HAP-1 (cell line): Measurements from ENCODE around the gene STON2.

Source experiments
- DNase-seq, 2 experiments: peaks; one replicate each; pipeline ENCODE4 v3.0.0-alpha.2; 2016 to 2020; ENCODE audit warnings: low spot score in 2 of 2
- H3K27me3 ChIP-seq: fragments of 250-450 bp; sonication (Bioruptor Pico); 2 replicates; pipeline ENCODE4 v1.5.1; 2020; ENCODE audit warnings: low read depth, mild to moderate bottlenecking, moderate library complexity
- H3K36me3 ChIP-seq: fragments of 250-450 bp; sonication (Bioruptor Pico); replicated peaks from 2 replicates; pipeline ENCODE4 v1.5.1; 2020; ENCODE audit warnings: mild to moderate bottlenecking
- H3K4me1 ChIP-seq: fragments of 250-450 bp; sonication (Bioruptor Pico); 2 replicates; pipeline ENCODE4 v1.5.1; 2020; ENCODE audit warnings: mild to moderate bottlenecking
- H3K4me3 ChIP-seq: fragments of 250-450 bp; sonication (Bioruptor Pico); 2 replicates; pipeline ENCODE4 v1.5.1; 2020; ENCODE audit warnings: mild to moderate bottlenecking, moderate library complexity
- H3K9me3 ChIP-seq: fragments of 250-450 bp; sonication (Bioruptor Pico); 2 replicates; pipeline ENCODE4 v1.5.1; 2020; ENCODE audit warnings: mild to moderate bottlenecking, moderate library complexity
- in situ Hi-C: fragments of 300-500 bp; cut with MboI; formaldehyde crosslinking; loops from 3 replicates; pipeline ENCODE4 v1.14.3; 2020; ENCODE audit warnings: low sequenced_read_pairs, inconsistent platforms, mixed read lengths

The STON2 gene

DNA sequence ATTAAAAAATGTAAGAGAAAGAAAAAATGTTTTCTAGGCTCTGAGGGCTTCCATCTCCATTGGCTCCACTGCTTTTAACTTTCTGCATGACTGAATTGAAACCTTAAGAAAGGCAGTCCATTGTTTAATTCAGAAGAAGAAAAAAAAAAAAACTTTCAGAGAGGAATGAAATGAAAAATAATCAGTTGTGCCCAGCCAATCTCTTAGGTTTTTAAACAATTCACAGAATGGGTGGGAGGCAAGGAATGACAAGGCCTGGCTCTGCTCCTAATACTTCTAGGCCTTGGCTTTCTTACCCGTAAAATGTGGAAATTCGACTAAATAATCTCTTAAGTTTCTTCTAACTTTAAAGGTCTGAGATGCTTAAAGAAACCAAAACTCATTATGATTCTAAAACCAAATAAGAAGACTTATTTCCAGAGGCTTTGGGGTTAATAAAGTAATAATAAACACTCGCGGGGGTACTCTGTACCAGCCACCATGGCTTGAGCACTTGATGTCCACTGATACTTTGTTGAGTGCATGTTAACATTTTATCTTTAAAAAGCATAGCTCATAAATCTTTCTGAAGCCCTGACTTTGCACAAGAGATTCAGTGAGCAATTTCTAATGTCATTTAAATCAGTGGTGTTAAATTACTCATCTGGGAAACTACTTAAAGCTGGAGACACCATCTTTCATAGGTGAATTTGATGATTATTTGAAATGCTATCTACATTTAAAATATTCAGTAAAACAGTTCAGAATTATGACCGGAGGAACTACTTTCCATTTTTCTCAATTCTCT is 49.6 kb downstream of the STON2 start:
- in situ Hi-C loops = no loop called here
- Histone ChIP-seq H3K27me3 (no peaks in the 10 kb centered on the region), H3K4me1 (no peaks in the 10 kb centered on the region; the same call in none of the 2 replicates), H3K9me3 (no peaks in the 10 kb centered on the region), H3K36me3 (no peaks in the 10 kb centered on the region), H3K4me3 (no peak overlapping the region)
- DNase-seq = no peak

DNA sequence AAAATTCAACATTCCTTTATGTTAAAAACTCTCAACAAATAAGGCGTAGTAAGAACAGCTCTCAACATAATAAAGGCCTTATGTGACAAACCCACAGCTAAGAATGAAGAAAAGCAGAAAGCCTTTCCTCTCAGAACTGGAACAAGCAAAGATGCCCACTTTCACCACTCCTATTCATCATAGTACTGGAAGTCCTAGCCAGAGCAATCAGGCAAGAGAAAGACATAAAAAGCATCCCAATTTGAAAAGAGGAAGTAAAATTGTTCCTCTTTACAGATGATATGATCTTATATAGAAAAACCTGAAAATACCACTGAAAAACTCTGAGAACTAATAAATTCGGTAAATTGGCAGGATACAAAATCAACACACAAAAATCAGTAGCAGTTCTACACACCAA is 52.1 kb downstream of the STON2 start:
- Histone ChIP-seq H3K9me3 (no peaks in the 10 kb centered on the region), H3K27me3 (no peaks in the 10 kb centered on the region), H3K4me1 (no peaks in the 10 kb centered on the region; the same call in none of the 2 replicates), H3K4me3 (no peak overlapping the region), H3K36me3 (no peaks in the 10 kb centered on the region)
- no peak for DNase-seq
- in situ Hi-C loops = no loop called here

DNA sequence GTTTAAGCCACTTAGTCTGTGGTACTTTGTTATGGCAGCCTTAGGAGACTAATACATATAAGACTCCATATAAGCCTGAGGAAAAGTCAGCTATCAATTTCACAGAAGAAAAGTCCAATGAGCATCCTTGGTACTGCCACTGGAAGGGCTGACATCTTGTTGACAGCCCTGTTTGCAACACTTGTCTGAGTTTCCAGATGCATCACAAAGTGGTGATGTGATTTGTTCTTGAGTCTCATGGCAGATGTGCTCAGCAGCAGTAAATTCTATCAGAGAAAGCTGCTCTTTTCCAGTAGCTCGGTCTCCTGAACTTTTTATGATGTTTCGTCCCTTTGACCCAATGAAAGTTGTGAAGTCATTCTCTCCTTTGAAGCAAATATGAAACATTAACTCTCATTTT is 54.3 kb downstream of the STON2 start:
- no peak overlapping the region for H3K4me3 ChIP-seq
- no peaks in the 10 kb centered on the region for H3K27me3 ChIP-seq
- DNase-seq = no peak
- H3K9me3 ChIP-seq = no peaks in the 10 kb centered on the region
- in situ Hi-C loops = no loop called here
- no peaks in the 10 kb centered on the region for H3K36me3 ChIP-seq
- H3K4me1 ChIP-seq = no peaks in the 10 kb centered on the region; the same call in none of the 2 replicates

DNA sequence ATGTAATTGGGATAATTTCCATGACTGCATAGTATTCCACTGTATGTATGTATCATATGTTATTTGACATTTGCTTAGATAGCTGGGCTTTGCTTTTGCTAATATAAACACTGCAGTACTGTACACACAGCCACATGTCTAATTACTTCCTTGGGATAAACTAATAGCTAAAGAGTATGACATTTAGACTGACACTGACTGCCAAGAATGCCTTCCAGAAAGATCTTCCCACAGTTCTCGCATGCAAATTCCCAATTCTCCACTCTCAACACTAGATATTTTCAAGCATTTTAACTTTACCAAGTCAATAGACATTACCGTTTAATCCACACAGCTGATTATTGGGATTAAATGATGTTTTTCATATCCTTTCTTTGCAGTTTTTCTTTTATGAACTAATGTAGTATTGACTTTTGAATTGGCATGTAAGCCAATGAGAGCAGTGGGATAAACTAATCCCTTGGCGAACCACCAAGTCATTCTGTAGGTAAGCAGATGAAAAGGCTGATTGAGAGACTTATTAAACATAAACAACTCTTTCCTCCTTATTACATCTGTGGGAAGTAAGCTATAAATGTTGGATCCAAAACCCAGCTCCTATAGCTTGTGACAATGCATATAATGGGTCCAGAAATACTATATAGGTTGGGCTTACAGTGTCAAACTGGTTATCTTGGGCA is 55.5 kb downstream of the STON2 start:
- Histone ChIP-seq H3K36me3 (no peaks in the 10 kb centered on the region), H3K27me3 (no peaks in the 10 kb centered on the region), H3K9me3 (no peaks in the 10 kb centered on the region), H3K4me3 (no peak overlapping the region), H3K4me1 (no peaks in the 10 kb centered on the region; the same call in 1 of the 2 replicates)
- DNase-seq = no peak
- in situ Hi-C loops = no loop called here

DNA sequence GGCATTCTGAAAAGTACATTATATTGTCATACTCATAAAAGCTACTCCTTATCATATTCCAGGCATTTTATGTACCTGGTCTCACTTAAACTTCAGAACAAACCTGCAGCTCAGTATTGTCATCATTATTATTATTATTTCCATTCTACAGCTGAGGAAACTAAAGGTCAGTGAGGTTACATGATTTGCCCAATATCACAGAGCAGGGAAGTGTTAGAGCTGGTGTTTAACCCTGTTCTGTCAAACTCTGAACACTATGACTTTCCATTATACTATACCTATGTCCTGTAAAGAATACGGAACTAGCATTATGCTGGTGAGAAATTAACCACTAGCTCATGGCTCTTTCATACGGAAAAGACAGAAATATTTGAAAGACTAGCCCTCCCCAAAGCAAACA is 56.4 kb downstream of the STON2 start:
- Histone ChIP-seq H3K4me3 (no peak overlapping the region), H3K27me3 (no peaks in the 10 kb centered on the region), H3K4me1 (no peaks in the 10 kb centered on the region; the same call in 1 of the 2 replicates), H3K36me3 (no peaks in the 10 kb centered on the region), H3K9me3 (no peaks in the 10 kb centered on the region)
- in situ Hi-C loops = no loop called here
- DNase-seq = no peak

DNA sequence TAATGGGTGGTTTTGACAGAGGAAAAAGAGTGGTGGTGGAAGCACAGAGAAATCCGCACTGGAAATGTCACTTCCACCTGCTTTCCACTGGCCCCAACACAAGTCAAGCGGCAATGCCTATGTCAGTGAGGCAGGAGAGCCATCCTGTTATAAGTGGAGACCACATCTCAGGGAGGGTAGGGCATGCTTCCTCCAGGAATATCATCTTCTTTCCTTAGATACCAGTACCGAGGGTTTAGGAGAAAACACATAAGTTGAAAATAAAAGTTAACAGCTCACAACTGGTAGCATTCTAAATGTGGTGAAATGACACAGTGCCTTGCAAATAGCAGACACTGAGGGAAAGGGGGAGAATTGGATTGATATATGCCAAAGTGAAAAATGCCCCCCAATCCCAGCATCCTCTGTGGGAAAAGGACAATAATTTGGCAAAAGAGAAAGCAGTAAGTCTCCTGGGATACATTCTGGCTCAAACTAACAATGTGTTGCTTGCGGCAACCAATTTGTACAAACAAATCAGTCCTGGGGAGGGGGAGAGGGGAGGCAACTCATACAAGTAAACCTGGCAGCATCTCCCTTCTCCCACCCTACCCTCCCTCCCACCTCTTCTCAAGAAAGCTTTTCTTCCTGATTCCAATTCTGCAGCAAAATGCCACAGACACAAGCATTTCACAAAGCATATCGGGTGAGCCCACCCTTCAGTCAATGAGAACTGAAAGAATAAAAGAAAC is 57.1 kb downstream of the STON2 start:
- DNase-seq = no peak
- H3K27me3 ChIP-seq = no peaks in the 10 kb centered on the region
- in situ Hi-C loops = no loop called here
- H3K36me3 ChIP-seq = no peaks in the 10 kb centered on the region
- H3K9me3 ChIP-seq = no peaks in the 10 kb centered on the region
- no peak overlapping the region for H3K4me3 ChIP-seq
- H3K4me1 ChIP-seq = no peaks in the 10 kb centered on the region; the same call in 1 of the 2 replicates

DNA sequence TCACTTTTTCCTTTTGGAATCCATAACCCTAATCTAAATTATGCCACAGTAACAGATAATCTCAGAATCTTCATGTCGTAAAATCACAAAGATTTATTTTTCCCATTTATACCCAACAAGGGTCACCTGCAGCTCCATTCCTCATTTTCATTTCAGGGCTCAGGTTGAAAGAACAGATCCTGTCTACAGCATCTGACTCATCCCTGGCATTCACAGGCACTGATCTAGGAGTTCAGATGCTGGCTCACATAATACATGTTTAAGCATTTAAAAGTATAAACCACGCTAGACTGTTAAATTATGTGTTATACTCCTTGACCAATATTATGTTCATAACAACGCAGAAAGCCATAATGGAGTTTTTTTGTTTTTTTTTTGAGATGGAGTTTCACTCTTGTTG is 58.3 kb downstream of the STON2 start:
- H3K36me3 ChIP-seq = no peaks in the 10 kb centered on the region
- no peaks in the 10 kb centered on the region for H3K9me3 ChIP-seq
- H3K27me3 ChIP-seq = no peaks in the 10 kb centered on the region
- in situ Hi-C loops = no loop called here
- H3K4me1 ChIP-seq = no peaks in the 10 kb centered on the region
- H3K4me3 ChIP-seq = no peak overlapping the region
- DNase-seq = no peak

DNA sequence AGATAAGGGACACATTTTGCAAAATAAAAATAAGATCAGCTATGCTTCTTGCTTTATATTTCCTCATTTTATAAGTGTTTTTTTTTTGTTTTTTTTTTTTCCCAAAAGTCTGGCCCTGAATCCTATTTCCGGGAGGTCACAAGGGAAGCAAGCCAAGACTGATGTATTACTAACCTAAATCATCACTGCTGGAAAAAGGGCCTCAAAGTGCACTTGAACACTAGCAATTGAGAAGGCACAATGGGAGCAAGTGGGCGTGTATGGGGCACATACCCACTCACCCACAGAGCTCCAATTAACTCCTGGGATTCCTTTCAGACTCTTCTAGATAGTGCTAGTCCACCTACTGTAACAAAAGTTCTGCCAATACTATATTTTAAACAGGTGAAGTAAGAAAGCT is 58.8 kb downstream of the STON2 start:
- no peak for DNase-seq
- in situ Hi-C loops = no loop called here

DNA sequence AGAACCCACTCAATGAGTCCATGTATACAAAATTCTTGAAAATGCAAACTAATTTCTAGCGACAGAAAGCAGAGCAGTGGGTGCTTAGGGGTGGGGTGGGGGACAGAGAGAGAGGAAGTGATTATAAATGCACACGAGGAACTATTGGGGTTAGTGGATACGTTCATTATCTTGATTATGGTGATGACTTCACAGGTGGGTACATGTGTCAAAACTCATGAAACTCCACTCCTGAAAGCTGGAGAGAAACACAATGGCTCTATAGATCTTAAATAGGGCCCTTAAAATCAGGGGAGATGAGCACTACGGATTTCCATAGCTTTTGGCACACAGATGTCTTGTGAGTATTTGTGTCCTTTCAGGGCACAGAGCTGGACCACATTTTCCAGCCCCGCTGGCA is 59.9 kb downstream of the STON2 start:
- no peak overlapping the region for H3K4me3 ChIP-seq
- H3K4me1 ChIP-seq = no peaks in the 10 kb centered on the region
- no peak for DNase-seq
- in situ Hi-C loops = no loop called here
- H3K9me3 ChIP-seq = no peaks in the 10 kb centered on the region
- H3K27me3 ChIP-seq = no peaks in the 10 kb centered on the region
- no peaks in the 10 kb centered on the region for H3K36me3 ChIP-seq

More for the DNA sequence above, 58.8 kb downstream of the STON2 start:
- Histone ChIP-seq H3K27me3 (no peaks in the 10 kb centered on the region), H3K9me3 (no peaks in the 10 kb centered on the region), H3K4me1 (no peaks in the 10 kb centered on the region), H3K36me3 (no peaks in the 10 kb centered on the region), H3K4me3 (no peak overlapping the region)

DNA sequence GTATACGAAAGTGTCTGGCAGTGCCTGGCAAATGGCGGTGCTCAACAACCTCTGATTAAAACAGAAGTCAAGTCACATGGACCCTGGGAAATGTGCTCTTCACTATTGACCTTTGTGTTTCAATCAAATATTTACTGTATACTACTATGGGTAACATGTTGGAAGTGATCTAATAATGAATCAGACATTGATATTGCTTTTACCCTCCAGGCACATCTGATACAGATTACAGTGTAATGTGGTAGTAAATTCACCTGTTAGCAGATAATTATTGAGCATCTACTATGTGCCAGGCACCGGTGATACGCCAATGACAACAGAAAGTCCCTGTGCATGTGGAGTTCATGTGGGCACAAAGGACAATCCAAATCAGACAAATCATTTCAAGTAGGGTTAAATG is 63.1 kb downstream of the STON2 start:
- 0 out of 2 replicates have a peak, but pooled peaks cover 3% of the 10 kb centered on the region for H3K36me3 ChIP-seq
- in situ Hi-C loops = no loop called here
- peaks cover 5% of the 10 kb centered on the region for H3K4me1 ChIP-seq
- DNase-seq = no peak
- no peaks in the 10 kb centered on the region for H3K27me3 ChIP-seq
- H3K9me3 ChIP-seq = no peaks in the 10 kb centered on the region
- H3K4me3 ChIP-seq = no peak overlapping the region

DNA sequence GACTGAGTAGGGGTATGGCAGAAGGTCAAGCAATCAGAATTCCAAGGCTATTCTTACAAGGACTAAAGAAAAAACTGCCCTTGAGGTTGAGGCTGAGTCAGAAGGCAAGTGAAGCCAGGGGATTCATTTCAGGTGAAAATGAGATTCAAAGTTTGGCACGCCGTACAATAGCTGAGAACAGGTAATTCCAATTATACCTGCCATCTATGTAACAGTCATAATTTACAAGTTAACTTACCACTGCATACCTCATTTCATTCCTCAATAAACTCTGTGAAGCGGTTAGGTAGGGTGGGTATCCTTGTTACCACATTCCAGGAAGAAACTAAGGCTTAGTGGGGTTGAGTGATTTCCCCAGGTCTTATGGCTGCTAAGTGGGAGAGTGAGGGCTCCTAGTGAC is 64.1 kb downstream of the STON2 start:
- Histone ChIP-seq H3K4me3 (no peak overlapping the region), H3K27me3 (no peaks in the 10 kb centered on the region), H3K9me3 (no peaks in the 10 kb centered on the region), H3K36me3 (0 out of 2 replicates have a peak, but pooled peaks cover 3% of the 10 kb centered on the region), H3K4me1 (peaks cover 15% of the 10 kb centered on the region)
- DNase-seq = no peak
- in situ Hi-C loops = no loop called here

DNA sequence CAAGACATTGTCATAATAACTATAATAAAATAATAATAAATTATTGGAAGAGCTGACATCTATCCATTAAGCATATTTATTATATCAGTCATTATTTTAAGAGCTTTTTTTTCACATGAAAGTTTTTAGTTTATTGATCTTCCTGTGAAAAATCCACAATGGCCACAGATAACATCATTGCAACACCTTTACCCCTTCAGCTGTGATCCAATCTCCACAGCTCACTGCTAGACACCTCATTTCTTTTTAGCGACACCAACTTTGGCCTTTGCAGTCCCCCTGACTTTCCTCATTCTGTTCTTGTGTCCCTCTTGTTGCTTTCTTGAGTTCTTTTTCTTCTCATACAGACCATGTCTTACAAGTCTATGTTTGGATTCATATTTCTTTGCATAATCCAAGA is 67.4 kb downstream of the STON2 start:
- Histone ChIP-seq H3K4me3 (no peak overlapping the region), H3K36me3 (0 out of 2 replicates have a peak, but pooled peaks cover 3% of the 10 kb centered on the region), H3K9me3 (no peaks in the 10 kb centered on the region), H3K27me3 (no peaks in the 10 kb centered on the region), H3K4me1 (peaks cover 15% of the 10 kb centered on the region)
- DNase-seq = no peak
- in situ Hi-C loops = no loop called here

DNA sequence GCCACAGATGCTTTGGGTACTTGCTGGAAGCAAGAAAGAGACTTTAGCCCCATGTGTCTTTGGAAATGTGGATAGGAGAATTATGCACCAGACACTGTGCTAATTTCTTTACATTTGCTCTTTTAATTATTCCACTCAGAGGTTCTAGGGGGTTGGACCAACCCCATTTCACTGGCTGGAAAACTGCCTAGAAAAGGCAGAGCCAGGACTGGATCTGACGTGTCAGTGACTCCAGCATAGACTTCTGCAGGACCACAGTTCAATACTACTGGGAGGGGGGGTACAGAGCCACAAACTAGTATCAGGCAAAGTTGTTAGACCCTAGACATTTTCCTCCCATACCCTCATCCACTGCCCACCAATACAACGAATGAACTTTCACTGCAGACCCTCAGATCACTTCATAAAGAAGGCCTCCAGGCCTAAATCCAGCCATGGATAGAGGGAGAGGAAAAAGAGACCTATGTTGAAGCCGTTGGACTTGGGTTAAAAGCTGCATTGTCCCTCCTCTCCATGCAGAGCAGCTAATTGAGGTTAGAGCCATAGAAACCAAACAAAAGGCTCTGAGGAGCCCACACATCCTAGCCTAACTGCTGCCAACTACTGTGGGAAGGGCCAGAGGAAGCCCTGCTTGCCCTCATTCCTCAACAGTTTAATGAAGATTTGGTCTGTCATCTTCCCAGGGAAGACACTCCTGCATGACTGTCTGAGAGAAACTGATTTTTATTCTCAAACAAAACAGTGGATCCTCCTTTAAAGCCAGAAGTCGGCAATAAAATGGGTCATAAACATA is 68.7 kb downstream of the STON2 start:
- no peaks in the 10 kb centered on the region for H3K9me3 ChIP-seq
- H3K4me1 ChIP-seq = peaks cover 15% of the 10 kb centered on the region
- peak; percentile 18 to 24 for DNase-seq
- H3K36me3 ChIP-seq = 0 out of 2 replicates have a peak, but pooled peaks cover 3% of the 10 kb centered on the region
- in situ Hi-C loops = no loop called here
- H3K27me3 ChIP-seq = no peaks in the 10 kb centered on the region
- no peak overlapping the region for H3K4me3 ChIP-seq
